HepG2 (cell line): ENCODE results near the gene STK39. TPM values are rescaled to one million over a fixed set of nuclear protein-coding genes. Genes with fewer than 3 reads are reported as not detected.

Experiments
- FOXC1 ChIP-seq: sonication (generic); formaldehyde crosslinking; IDR thresholded peaks from 2 replicates; pipeline ENCODE4 v1.8.0; 2022; ENCODE audit warnings: mild to moderate bottlenecking, missing genetic modification reagents, borderline replicate concordance
- HINFP ChIP-seq: sonication (generic); formaldehyde crosslinking; IDR thresholded peaks from 2 replicates; pipeline ENCODE4 v1.4.0; 2020; ENCODE audit warnings: low read depth, mild to moderate bottlenecking, missing genetic modification reagents
- HNRNPH1 ChIP-seq: fragments of 200-400 bp; formaldehyde crosslinking; optimal IDR thresholded peaks from 2 replicates; pipeline ENCODE3; 2017; ENCODE audit warnings: mild to moderate bottlenecking, low read depth, low read length
- NFE2L1 ChIP-seq: sonication (generic); formaldehyde crosslinking; IDR thresholded peaks from 2 replicates; pipeline ENCODE4 v1.4.0; 2020; ENCODE audit warnings: missing genetic modification reagents, mild to moderate bottlenecking, borderline replicate concordance
- PLSCR1 ChIP-seq: sonication (generic); formaldehyde crosslinking; IDR thresholded peaks from 2 replicates; pipeline ENCODE4 v1.5.0; 2020; ENCODE audit warnings: missing genetic modification reagents, mild to moderate bottlenecking, borderline replicate concordance
- SP1 ChIP-seq, 2 experiments: fragments of 450-650 bp in 1 of 2; sonication (generic) in 1 of 2; formaldehyde crosslinking in 1 of 2; IDR thresholded peaks; 2 replicates each; pipeline versions ENCODE4 v1.4.0 to v1.6.1; 2016 to 2020; ENCODE audit warnings: missing genetic modification reagents in 1 of 2
- SSRP1 ChIP-seq: IDR thresholded peaks from 2 replicates; pipeline ENCODE4 v1.6.1; 2016; ENCODE audit warnings: control low read depth
- THAP9 ChIP-seq: sonication (generic); formaldehyde crosslinking; IDR thresholded peaks from 2 replicates; pipeline ENCODE4; 2020; ENCODE audit warnings: missing genetic modification reagents, mild to moderate bottlenecking, borderline replicate concordance
- YEATS4 ChIP-seq: sonication (generic); formaldehyde crosslinking; IDR thresholded peaks from 2 replicates; pipeline ENCODE4 v1.4.0; 2020; ENCODE audit warnings: missing genetic modification reagents, borderline replicate concordance
- ZC3H13 ChIP-seq: sonication (generic); formaldehyde crosslinking; IDR thresholded peaks from 2 replicates; pipeline ENCODE4 v1.8.1; 2023; ENCODE audit warnings: mild to moderate bottlenecking, missing genetic modification reagents, moderate library complexity
- ZMYM2 ChIP-seq: sonication (generic); formaldehyde crosslinking; IDR thresholded peaks from 2 replicates; pipeline ENCODE4 v1.8.0; 2022; ENCODE audit warnings: mild to moderate bottlenecking, missing genetic modification reagents
- ZNF276 ChIP-seq: sonication (generic); formaldehyde crosslinking; IDR thresholded peaks from 2 replicates; pipeline ENCODE4 v1.4.0; 2020; ENCODE audit warnings: mild to moderate bottlenecking, low read depth, missing genetic modification reagents
- ZNF326 ChIP-seq: sonication (generic); formaldehyde crosslinking; IDR thresholded peaks from 2 replicates; pipeline ENCODE4 v1.4.0; 2020; ENCODE audit warnings: missing genetic modification reagents, borderline replicate concordance
- ZNF329 ChIP-seq: sonication (generic); formaldehyde crosslinking; IDR thresholded peaks from 2 replicates; pipeline ENCODE4 v1.9.0; 2021; ENCODE audit warnings: low read depth, mild to moderate bottlenecking, missing genetic modification reagents
- ZNF605 ChIP-seq: sonication (generic); formaldehyde crosslinking; IDR thresholded peaks from 2 replicates; pipeline ENCODE4 v1.8.0; 2022; ENCODE audit warnings: mild to moderate bottlenecking, missing genetic modification reagents
- ZNF687 ChIP-seq: sonication (generic); formaldehyde crosslinking; IDR thresholded peaks from 2 replicates; pipeline ENCODE4 v1.5.1; 2020; ENCODE audit warnings: mild to moderate bottlenecking, missing genetic modification reagents, moderate library complexity
- ZSCAN20 ChIP-seq: sonication (generic); formaldehyde crosslinking; IDR thresholded peaks from 2 replicates; pipeline ENCODE4 v1.4.0; 2020; ENCODE audit warnings: missing genetic modification reagents, mild to moderate bottlenecking, borderline replicate concordance
- polyA plus RNA-seq, 8 experiments: library from polyadenylated mRNA; depleted of rRNA in 3 of 8; stranded (reverse) in 7 of 8; unstranded in 1 of 8; fragments of >200 nt; fragmentation: Illumina TruSeq in 4 of 8; extraction: Trizol in 4 of 8; gene quantifications; 2 replicates each; pipeline versions ENCODE4 v1.2.1 to v1.2.3, GENCODE V29; 2011 to 2016; ENCODE audit warnings: low read depth in 4 of 8, missing spikeins in 1 of 8, mixed read lengths in 1 of 8; ENCODE audit not compliant: insufficient read depth in 1 of 8
- total RNA-seq, 5 experiments: library from RNA; depleted of rRNA; stranded (reverse); fragments of >200 nt; fragmentation: Illumina TruSeq; extraction: Trizol; gene quantifications; 2 replicates each; pipeline ENCODE4 v1.2.3, GENCODE V29; 2016; ENCODE audit warnings: low read depth in 1 of 5

The STK39 gene
- total and polyA plus RNA-seq, 2 of the 13 experiments (the other 11 are each of a cell fraction or from before 2014, with no cell fraction given): 27.3 to 38.4 TPM

GRCh38 chr2:168190590-168191336 is 56.6 kb downstream of the STK39 start (continued):
- no peak for TF ChIP-seq NFE2L1
- TF ChIP-seq ZC3H13 (CRISPR knock-in tag): no peak
- no peak for TF ChIP-seq ZNF276 (CRISPR knock-in tag)
- TF ChIP-seq HNRNPH1: no peak
- TF ChIP-seq PLSCR1 (CRISPR knock-in tag): no peak
- TF ChIP-seq SSRP1: no peak; the same call in 1 of the 2 replicates
- TF ChIP-seq ZNF326 (CRISPR knock-in tag): no peak
- 0 out of 2 replicates have a peak, but pooled peaks have one; percentile 14 for TF ChIP-seq ZNF605 (CRISPR knock-in tag)
- no peak for TF ChIP-seq ZMYM2
- TF ChIP-seq ZSCAN20: peak; percentile 89
- TF ChIP-seq HINFP (CRISPR knock-in tag): 0 out of 2 replicates have a peak, but pooled peaks have one; percentile 16
- no peak for TF ChIP-seq SP1 (IDR thresholded peaks at IDR 0.05)
- TF ChIP-seq SP1 (CRISPR knock-in tag; IDR thresholded peaks at IDR 0.05): no peak
- TF ChIP-seq FOXC1 (CRISPR knock-in tag): 0 out of 2 replicates have a peak, but pooled peaks have one; percentile 32
- TF ChIP-seq ZNF687 (CRISPR knock-in tag): no peak
- no peak for TF ChIP-seq ZNF329 (CRISPR knock-in tag)
- no peak for TF ChIP-seq YEATS4 (CRISPR knock-in tag)
- no peak for TF ChIP-seq THAP9
